ENCODE data around the gene SMIM21.

Gene SMIM21

GRCh38 chr18:75427603-75428002, at the start of gene SMIM21:
TSS of gene SMIM21 (minus strand) at chr18:75427703. CDS start at chr18:75427563, 140 bp downstream.
- DNase-seq (ENCODE audit: low read depth in 2 of 2, low spot score in 1 of 2), result no peak

- DNase-seq (ENCODE audit: low read depth in 2 of 2, low spot score in 1 of 2), result no peak
Observed at GRCh38 chr18:75475228-75475627, 47.7 kb upstream of the SMIM21 start.

DNA sequence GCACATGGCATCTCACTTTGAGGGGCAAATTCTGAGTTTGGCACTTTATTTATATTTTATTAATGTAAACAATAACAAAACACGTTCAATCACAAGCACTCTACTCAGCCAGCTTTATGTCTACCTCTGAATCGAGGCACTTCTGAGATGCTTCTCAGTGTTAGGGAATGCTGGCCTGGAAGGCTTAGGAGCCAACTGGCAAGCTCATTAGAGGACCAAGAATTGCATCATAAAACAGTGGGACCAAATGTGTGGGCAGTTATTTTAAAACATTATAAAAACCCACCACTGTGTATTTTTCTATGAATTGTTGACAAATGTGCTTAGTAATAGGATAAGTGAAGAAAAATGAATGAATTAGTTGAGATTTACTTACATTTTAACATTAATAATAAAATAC, 46.8 kb upstream of the SMIM21 start:
- no peak for DNase-seq (ENCODE audit: low read depth in 2 of 2, low spot score in 1 of 2)

GRCh38 chr18:75473316-75473715, 45.8 kb upstream of the SMIM21 start:
- DNase-seq (ENCODE audit: low read depth in 2 of 2, low spot score in 1 of 2), result no peak

GRCh38 chr18:75472906-75473305, 45.4 kb upstream of the SMIM21 start:
- DNase-seq (ENCODE audit: low read depth in 2 of 2, low spot score in 1 of 2), result no peak

GRCh38 chr18:75472396-75472795, 44.9 kb upstream of the SMIM21 start:
- no peak for DNase-seq (ENCODE audit: low read depth in 2 of 2, low spot score in 1 of 2)

GRCh38 chr18:75471850-75472249, 44.3 kb upstream of the SMIM21 start:
- no peak for DNase-seq (ENCODE audit: low read depth in 2 of 2, low spot score in 1 of 2)

DNA sequence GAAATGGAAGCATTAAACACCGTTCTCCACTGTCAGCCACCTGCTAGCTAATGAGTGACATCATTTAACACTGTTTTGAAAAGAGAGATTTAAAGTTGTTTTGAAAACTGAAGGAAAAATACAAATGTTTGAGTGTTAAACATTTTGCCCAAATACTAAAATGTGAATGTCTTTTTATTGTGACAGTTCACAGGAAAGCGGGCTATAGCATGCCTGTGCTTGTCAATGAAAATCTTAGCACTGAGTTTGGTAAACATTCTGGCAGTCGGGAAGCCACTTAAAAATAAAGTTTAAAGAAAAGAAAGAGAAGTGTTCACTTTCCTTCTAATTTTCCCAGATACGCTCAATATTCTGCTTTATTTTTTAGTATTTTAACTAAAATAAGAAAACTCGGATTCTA, 40.3 kb upstream of the SMIM21 start:
- no peak for DNase-seq (ENCODE audit: low read depth in 2 of 2, low spot score in 1 of 2)

DNA sequence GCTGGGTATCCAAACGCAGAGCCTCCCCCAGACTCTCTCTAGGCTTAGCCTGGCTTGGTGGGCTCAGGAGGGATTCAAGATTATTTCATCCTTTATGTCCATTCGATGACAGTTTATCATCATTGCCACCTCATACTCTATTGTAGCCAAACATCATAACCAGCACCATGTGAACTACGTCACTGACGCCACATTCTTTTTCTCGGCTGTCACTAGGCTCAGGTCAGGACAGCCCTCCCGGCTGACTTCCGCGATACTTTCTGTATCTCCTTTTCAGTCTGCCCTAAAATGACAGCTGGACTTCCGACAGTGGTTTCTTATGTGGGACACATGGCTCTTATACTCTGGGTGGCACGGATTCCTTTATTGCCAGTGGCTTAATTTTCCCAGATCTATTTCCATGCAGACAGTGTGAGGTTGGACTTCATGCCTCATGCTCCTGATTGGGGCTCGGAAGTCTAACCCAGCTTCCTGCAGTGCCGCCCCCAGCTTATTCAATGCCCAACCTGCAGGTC, 39.8 kb upstream of the SMIM21 start:
- no peak for DNase-seq (ENCODE audit: low read depth in 2 of 2, low spot score in 1 of 2)

DNA sequence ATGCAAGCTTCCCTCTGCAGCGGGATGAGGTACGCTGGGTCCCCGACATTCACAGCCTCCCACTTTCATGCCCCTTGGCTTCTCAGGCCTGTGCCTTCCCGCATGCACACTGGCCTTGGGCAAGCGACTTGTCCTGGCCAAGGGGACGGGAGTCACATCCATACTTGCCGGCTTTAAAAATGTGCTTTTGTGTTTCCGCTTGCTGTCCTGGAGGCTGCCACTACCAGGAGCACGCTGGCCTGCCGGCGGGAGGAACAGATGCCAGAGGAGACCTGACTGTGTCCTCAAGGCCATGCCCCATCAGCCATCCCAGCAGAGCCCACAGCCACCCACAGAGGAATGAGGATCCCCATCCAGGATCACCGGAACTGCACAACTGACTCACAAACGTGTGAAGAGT, 36.9 kb upstream of the SMIM21 start:
- DNase-seq (ENCODE audit: low read depth in 2 of 2, low spot score in 1 of 2), result no peak

DNA sequence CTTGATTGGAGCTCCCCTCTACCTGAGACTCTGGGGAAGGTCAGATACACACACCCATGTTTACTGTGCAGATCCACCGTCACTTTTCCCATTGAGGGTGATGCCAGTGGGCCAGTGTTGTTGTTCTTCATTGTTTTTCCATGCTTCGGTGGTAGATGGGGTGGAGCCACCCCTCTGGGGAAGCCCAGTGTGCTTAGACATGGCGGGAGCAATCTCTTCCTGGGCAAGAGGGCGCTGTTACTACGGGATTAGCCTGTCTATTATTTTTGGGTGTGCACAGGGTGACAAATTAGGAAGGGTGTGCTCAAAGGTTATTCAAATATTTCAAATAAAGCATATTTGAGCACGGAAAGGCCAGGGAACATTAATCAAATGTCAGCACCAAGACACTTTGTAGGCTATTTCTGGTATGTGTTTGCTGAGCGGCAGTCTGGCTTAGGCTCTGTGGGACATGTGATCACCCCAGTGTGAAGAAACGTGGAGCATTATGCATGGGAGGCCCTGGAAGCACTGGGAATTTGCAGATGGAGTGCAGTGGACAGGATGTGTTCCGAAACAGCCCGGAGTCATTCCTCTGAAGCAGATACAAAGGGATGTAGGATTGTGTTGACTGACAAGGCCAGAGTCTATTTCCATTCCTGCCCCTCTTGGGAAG, 34.8 kb upstream of the SMIM21 start:
- no peak for DNase-seq (ENCODE audit: low read depth in 2 of 2, low spot score in 1 of 2)

DNA sequence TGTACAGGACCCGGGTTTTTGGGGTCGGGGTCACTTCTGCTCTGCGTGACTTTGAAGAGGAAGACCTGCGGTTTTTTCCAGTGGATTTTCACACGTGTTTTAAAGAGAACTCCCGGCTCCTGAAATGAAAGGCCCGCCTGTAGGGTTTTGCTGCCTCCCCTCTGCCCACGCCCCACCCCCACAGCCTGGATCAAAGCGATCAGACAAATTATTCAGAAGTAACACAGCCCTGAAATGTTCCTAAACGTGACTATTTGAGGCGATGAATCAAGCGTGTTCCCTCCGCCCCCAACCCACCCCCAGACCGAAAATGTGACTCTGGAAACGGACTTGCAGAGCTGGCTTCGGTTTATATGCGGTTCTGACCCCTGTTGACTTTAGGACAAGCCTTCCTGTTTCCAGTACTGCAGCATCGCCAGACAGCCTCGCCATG, 28.7 kb upstream of the SMIM21 start:
- peak; percentile 17 to 48 for DNase-seq (ENCODE audit: low read depth in 2 of 2, low spot score in 1 of 2)

DNA sequence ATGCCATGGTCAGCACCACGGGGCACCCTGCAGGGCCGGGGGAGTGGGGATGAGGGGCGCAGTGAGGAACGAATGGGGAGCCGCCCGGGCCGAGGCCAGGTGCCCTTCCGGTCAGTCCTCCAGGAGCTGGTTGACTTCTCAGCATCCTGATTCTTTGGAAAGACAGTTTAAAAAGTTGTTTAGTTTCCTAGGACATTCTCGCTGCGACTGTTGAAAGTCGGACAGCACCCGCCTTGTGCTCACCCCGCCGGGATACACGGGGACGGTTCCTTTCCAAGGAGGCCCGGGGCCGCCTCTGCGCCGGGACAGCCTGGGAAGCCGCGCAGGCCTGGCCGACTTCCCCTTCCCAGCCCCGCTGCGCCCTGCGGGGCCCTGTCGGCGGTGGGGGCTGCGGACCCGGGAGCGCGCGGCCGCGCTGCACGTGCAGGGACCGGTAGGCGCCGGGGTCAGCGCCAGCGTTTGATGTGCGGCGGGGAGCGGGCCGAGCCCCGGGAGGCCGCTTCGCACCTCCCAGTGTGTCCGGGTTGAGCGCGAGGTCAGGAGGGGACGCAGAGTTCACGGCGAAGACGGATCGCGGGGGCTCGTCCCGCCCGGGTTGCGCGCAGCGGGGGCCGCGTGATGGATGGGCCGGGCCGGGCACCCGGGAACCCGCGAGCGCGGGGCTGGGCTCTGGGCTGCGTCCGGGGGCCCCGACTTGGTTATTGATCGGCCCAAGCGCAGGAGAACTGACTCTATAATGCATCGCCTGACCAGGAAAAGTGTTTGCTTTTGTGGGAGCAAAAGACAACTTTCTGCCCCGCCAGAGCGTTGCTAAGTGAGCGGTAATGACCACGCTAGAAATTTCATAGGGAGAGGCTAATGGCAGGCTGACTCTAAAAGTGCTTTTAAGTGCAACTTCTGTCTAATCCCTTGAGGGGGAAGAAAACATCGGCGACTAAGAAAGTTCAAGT, 28.0 kb upstream of the SMIM21 start:
- no peak for DNase-seq (ENCODE audit: low read depth in 2 of 2, low spot score in 1 of 2)

GRCh38 chr18:75454022-75454795, 26.7 kb upstream of the SMIM21 start:
- no peak for DNase-seq (ENCODE audit: low read depth in 2 of 2, low spot score in 1 of 2)

- no peak for DNase-seq (ENCODE audit: low read depth in 2 of 2, low spot score in 1 of 2)
Observed at GRCh38 chr18:75450906-75451305, 23.4 kb upstream of the SMIM21 start.

- DNase-seq (ENCODE audit: low read depth in 2 of 2, low spot score in 1 of 2), result no peak
Observed at GRCh38 chr18:75441896-75442295, 14.4 kb upstream of the SMIM21 start.

DNA sequence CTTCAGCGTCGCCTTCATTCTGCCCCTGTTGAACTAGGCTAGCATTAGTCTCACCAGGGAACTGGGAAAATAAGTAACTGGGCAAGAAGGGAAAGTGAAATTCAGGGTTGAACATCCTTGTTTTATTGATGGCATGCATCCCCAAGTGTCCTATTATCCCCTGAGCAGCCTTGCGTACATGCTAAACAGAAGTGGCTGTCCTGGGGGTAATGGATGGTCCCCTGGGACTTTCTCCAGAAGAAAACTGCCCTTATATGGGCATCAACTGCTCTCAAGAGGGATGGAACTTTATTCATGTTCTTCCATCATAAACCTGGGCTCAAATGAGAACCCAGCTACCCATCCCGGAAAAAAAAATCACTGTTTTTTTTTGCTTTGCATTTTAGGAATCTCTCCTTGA, 11.8 kb upstream of the SMIM21 start:
- DNase-seq (ENCODE audit: low read depth in 2 of 2, low spot score in 1 of 2), result no peak

GRCh38 chr18:75438891-75439290, 11.4 kb upstream of the SMIM21 start:
- no peak for DNase-seq (ENCODE audit: low read depth in 2 of 2, low spot score in 1 of 2)

DNA sequence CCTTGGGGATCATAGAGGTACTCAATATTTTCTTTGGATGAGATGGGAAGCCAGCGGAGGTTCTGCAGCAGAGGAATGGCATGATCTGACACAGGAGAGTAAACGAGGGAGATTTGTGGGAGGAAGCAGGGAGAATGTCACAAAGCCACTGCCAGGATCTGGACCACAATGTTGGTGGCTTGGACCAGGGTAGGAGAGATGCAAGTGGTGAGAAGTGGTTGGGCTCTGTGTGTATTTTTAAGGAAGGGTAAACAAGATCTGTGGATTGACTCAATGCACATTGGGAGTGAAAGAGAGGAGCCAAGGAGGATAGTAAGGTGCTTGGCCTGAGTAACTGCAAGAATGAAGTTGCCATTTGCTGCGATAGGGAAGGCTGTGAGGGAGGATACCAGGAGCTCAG, 10.5 kb upstream of the SMIM21 start:
- no peak for DNase-seq (ENCODE audit: low read depth in 2 of 2, low spot score in 1 of 2)

DNA sequence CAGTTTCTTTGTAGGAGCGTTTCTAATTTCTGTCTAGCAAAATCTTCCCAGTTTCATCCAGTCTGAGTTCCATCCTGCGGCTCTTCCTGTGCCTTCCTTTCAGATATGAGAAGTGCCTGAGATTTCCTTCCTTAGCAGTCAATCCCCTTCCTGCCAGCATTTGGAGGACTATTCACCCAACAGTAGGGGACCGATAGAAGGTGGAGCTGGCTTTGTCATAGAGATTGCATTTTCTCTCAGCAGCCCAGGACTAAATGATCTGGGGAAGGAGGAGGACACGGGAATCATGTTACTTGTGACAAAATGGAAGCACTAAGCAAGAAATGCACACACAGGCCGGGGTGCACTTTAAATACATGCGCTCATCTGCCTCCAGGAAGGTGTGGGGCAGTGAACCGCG, 5.6 kb upstream of the SMIM21 start:
- DNase-seq (ENCODE audit: low read depth in 2 of 2, low spot score in 1 of 2), result no peak

GRCh38 chr18:75429975-75430374, 2.5 kb upstream of the SMIM21 start:
- DNase-seq (ENCODE audit: low read depth in 2 of 2, low spot score in 1 of 2), result no peak

Data from stimulated activated CD8-positive, alpha-beta memory T cell treated with anti-CD3 and anti-CD28 coated beads, Interleukin-4, amount 100 ng/mL, for 4 hours (primary cell).